22Rv1 (cell line): ENCODE results near the gene AATF.

Experiments used
- H3K27ac ChIP-seq: fragments of 450-650 bp; 2 replicates; pipeline ENCODE4 v1.5.1; 2017
- ZFX ChIP-seq: fragments of 450-650 bp; IDR thresholded peaks from 2 replicates; pipeline ENCODE4 v1.6.1; 2017; ENCODE audit warnings: antibody characterized with exemption, borderline replicate concordance
- TF ChIP-seq, protein P1 (sequence below): fragments of 450-650 bp; IDR thresholded peaks from 2 replicates; pipeline ENCODE4 v1.5.1; 2017; ENCODE audit warnings: mild to moderate bottlenecking

AATF gene

DNA sequence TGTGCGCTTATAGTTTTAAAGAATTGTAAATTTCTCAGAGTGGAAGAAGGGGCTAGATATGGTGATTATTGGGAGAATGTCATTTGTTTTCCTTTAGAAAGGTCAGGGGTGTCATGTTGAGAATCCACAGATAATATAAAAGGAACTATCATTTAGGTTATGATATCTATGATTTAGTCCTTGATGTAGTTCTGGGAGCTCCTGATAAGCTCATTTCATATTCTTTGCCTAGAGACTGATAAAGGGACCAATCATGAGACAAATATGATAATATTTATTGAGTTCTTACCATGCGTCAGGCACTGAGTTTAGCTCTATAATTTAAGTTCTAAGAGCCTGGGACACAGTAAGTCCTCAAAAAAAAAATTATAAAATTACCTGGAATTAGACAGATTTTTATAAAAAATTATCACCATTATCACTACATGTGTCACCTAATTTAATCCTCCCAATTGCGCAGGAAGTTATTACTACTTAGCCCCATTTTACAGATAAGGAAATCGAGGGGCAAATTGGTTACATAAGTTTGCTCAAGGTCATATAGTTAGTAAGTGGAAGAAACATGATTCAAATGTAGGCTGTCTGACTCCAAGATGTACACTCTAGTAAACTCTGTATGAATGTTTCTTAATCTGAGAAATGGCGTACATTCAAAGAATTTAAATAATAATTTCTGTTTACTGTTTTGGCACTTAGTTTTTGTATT is 2.5 kb downstream of the AATF start:
- TF ChIP-seq, protein P1, sequence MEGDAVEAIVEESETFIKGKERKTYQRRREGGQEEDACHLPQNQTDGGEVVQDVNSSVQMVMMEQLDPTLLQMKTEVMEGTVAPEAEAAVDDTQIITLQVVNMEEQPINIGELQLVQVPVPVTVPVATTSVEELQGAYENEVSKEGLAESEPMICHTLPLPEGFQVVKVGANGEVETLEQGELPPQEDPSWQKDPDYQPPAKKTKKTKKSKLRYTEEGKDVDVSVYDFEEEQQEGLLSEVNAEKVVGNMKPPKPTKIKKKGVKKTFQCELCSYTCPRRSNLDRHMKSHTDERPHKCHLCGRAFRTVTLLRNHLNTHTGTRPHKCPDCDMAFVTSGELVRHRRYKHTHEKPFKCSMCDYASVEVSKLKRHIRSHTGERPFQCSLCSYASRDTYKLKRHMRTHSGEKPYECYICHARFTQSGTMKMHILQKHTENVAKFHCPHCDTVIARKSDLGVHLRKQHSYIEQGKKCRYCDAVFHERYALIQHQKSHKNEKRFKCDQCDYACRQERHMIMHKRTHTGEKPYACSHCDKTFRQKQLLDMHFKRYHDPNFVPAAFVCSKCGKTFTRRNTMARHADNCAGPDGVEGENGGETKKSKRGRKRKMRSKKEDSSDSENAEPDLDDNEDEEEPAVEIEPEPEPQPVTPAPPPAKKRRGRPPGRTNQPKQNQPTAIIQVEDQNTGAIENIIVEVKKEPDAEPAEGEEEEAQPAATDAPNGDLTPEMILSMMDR, result no peak
- no peak for TF ChIP-seq ZFX
- no peak overlapping the region for H3K27ac ChIP-seq

DNA sequence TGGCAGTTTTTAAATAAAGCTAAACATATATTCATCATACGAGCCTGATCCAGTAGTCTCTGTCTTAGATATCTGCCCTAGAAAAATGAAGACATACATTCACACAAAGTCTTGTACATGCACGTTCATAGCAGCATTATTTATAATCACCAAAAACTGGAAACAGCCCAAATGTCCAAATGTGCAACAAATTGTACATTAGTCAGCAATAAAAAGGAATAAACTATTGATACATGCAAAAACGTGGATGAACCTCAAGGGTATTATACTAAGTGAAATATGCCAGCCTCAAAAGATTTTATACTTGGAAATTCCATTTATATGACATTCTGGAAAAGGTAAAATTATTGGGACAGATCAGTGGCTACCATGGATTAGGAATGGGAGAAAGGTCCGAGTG is 22.8 kb downstream of the AATF start:
- TF ChIP-seq, protein P1, result no peak
- no peak for TF ChIP-seq ZFX

DNA sequence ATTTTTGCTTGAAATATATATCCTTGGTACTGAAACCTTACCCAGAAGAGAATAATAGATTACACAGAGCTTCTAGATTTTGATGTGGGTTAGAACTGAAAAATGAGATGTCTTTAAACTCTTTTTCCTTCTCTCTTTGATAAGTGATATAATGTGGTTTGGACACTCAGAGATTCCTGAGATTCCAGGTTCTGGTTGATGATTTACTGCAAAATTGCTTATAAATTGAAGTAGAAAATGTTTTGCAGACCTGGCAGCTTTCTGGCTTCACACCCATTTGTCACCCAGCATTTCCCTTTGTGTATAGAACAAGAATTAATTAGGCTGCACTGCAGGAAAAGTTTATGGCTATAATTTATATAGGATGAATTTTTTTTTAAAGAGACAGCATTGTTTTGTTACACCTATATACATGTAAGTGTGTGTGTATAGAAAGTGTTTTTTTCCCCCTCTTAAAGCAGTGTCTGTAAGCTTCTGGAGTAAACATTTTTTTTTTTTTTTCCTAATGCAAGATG is 23.5 kb downstream of the AATF start:
- no peak overlapping the region for H3K27ac ChIP-seq
- TF ChIP-seq, protein P1, result no peak
- no peak for TF ChIP-seq ZFX

More for the DNA sequence above, 22.8 kb downstream of the AATF start:
- no peak overlapping the region for H3K27ac ChIP-seq

DNA sequence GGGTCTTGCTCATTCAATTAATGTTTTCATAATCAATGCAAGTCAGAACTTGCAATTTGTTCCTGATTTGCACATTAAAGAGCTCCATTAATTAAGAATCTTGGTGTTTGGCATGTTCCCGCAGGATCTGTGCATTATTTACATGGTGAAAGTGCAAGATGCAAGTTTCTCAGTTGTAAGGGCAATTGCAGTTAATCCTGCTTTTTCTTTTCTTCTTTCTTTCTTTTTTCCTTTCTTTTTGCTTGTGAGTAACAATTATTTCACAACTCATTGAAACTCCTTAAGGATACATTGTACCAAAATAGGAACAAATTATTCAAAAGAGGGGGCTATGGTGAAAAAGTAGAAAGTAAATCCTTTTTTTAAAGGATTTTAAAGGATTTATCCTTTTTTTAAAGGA is 24.2 kb downstream of the AATF start:
- no peak overlapping the region for H3K27ac ChIP-seq
- TF ChIP-seq, protein P1, result no peak
- no peak for TF ChIP-seq ZFX

DNA sequence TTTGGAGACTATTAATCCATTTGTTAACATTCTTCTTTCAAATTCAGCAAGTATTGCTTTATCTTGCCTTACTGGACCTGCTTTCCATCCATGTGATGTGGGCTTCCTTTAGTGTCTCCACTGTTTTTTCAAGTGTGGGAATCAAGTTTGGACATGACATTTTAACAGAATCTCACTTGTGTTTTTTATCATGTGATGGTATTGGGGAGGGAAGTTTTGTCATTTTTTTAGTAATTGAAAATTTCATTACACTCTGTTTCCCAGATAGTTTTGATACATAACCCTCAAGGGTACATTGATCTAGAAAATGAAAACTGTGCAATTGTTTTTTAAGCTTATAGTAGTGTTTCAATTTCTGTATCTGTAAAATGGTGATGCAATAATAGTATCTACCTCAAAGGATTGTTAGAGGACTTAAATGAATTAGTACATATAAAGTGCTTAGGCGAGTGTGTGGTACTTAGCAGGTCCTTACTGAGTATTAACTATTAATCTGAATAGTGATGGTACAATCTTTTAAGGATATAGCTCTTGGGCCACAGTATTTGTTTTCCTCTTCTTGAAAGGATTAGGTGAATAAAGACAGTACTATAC is 27.3 kb downstream of the AATF start:
- no peak overlapping the region for H3K27ac ChIP-seq
- no peak for TF ChIP-seq ZFX
- TF ChIP-seq, protein P1, result no peak

- no peak overlapping the region for H3K27ac ChIP-seq
- no peak for TF ChIP-seq ZFX
- TF ChIP-seq, protein P1, result no peak
These were observed 28.3 kb downstream of the AATF start for GRCh38 chr17:36977066-36977465.

DNA sequence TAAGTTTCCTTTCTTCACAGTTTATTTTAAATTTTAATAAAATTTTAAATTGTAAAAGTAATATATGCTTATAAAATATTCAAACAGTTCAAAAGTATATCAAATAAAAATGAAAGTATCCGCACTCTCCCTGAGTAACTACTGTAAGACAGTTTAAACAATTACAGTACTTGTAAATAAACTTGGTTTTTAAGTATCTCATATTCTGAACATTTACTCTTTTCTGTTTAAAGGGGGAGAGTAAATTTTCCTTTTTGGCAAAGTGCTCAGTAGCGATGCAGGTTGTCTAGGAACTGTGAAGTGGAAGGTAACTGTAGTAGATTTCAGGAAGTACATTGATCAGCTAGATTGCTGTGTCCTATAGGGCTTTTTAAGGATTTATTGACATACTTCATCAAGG is 28.8 kb downstream of the AATF start:
- H3K27ac ChIP-seq, result no peak overlapping the region
- no peak for TF ChIP-seq ZFX
